Mucosa of descending colon (tissue), 3 donors: ENCODE measurements around the gene ZNF217. TPM values are rescaled to one million over a fixed set of nuclear protein-coding genes. Genes with fewer than 3 reads are reported as not detected.
"Not testable (repeated sequence)": the region's sequence is repeated elsewhere in the genome, so short reads cannot be mapped to it uniquely, and the experiment has no call there.

Experiments used
- ATAC-seq: fragments of 200-7000 bp; cut with Tn5 transposase; one replicate; pipeline ENCODE4 v1.9.1; 2020; ENCODE audit warnings: mild to moderate bottlenecking, moderate library complexity
- DNase-seq, 3 donors: peaks; one replicate each; pipeline ENCODE4 v3.0.0-alpha.2; 2020
- H3K36me3 ChIP-seq: fragments of 200-600 bp; one replicate; pipeline ENCODE4 v1.8.0; 2021; ENCODE audit warnings: low read depth, mild to moderate bottlenecking
- H3K4me1 ChIP-seq: fragments of 200-600 bp; one replicate; pipeline ENCODE4 v1.8.0; 2021; ENCODE audit warnings: low read depth, mild to moderate bottlenecking
- H3K4me3 ChIP-seq: fragments of 200-600 bp; one replicate; pipeline ENCODE4 v1.8.0; 2021; ENCODE audit warnings: mild to moderate bottlenecking
- H3K9me3 ChIP-seq: fragments of 200-600 bp; one replicate; pipeline ENCODE4 v1.8.0; 2021; ENCODE audit warnings: mild to moderate bottlenecking
- CTCF ChIP-seq: fragments of 200-600 bp; IDR thresholded peaks from one replicate; pipeline ENCODE4 v1.8.0; 2022; ENCODE audit warnings: antibody characterized with exemption, mild to moderate bottlenecking
- intact Hi-C, 2 donors: fragments of 100-400 bp; cut with DNase I in 1 of 2; cut with micrococcal nuclease in 1 of 2; formaldehyde crosslinking; loops; one replicate each; pipeline versions ENCODE4 v1.11.0 to v1.11.1; 2022; cut with DNase I, micrococcal nuclease
- total RNA-seq, 3 donors: library from RNA; stranded (reverse); fragmentation: NEBNext Ultra II Directional in 2 of 3; extraction: Animal tissue kit (Norgen Biotek cat#: 25700) in 2 of 3; gene quantifications; one replicate each; pipeline versions ENCODE4 v1.2.1 to v1.2.4, GENCODE V29; 2021 to 2023
- donor health status: DM: no; HTN: no; CAD: no; lungs with moderate emphysema.
- donor health status: DM: no; HTN: no; CAD: no.
- donor health status: DM: no; HTN: yes; CAD: no.

The ZNF217 gene
- total RNA-seq, 3 donors from 2014 or later = 38.9 to 79.8 (median 78.2) TPM

- no peak for TF ChIP-seq CTCF
- ATAC-seq (no peak), DNase-seq (peak; percentile 45 to 71 (median 69))
- Histone ChIP-seq H3K4me3 (peak overlapping the region; percentile 84), H3K9me3 (no peaks in the 10 kb centered on the region), H3K4me1 (peaks cover 11% of the 10 kb centered on the region), H3K36me3 (no peaks in the 10 kb centered on the region)
- intact Hi-C loops = no loop called here
Measured at GRCh38 chr20:53592992-53593465, 610 bp downstream of the ZNF217 start.

- Histone ChIP-seq H3K4me1 (peaks cover 13% of the 10 kb centered on the region), H3K4me3 (peak overlapping the region; percentile 84)
- H3K36me3 ChIP-seq, H3K9me3 ChIP-seq, intact Hi-C loops, ATAC-seq: not testable (repeated sequence)
- peak; percentile 57 to 83 (median 78) for DNase-seq
Measured at GRCh38 chr20:53592454-53592991, 1.1 kb downstream of the ZNF217 start.

- intact Hi-C loops, ATAC-seq: not testable (repeated sequence)
- peak in 2 of 3 donors; percentile 12 to 24 for DNase-seq
Measured at GRCh38 chr20:53591941-53592441, 1.6 kb downstream of the ZNF217 start.

GRCh38 chr20:53591206-53591741 lies 2.4 kb downstream of the ZNF217 start:
- H3K9me3 ChIP-seq, H3K4me3 ChIP-seq, ATAC-seq, intact Hi-C loops, H3K36me3 ChIP-seq: not testable (repeated sequence)
- peak in 1 of 3 donors; percentile 3 for DNase-seq
- peaks cover 17% of the 10 kb centered on the region for H3K4me1 ChIP-seq

More at GRCh38 chr20:53591941-53592441, 1.6 kb downstream of the ZNF217 start:
- not testable (repeated sequence) for H3K9me3 ChIP-seq, H3K36me3 ChIP-seq
- Histone ChIP-seq H3K4me3 (peak overlapping the region; percentile 84), H3K4me1 (peaks cover 15% of the 10 kb centered on the region)

- intact Hi-C loops, ATAC-seq, H3K4me3 ChIP-seq, H3K36me3 ChIP-seq, H3K9me3 ChIP-seq: not testable (repeated sequence)
- peaks cover 24% of the 10 kb centered on the region for H3K4me1 ChIP-seq
- peak in 1 of 3 donors; percentile 4 for DNase-seq
Measured at GRCh38 chr20:53590608-53591007, 3.0 kb downstream of the ZNF217 start.

GRCh38 chr20:53590122-53590521 lies 3.5 kb downstream of the ZNF217 start:
- DNase-seq, H3K36me3 ChIP-seq, H3K9me3 ChIP-seq, intact Hi-C loops, ATAC-seq, H3K4me3 ChIP-seq: not testable (repeated sequence)
- H3K4me1 ChIP-seq = peaks cover 28% of the 10 kb centered on the region

- H3K36me3 ChIP-seq, intact Hi-C loops, ATAC-seq, H3K4me3 ChIP-seq, H3K9me3 ChIP-seq: not testable (repeated sequence)
- peak in 2 of 3 donors; percentile 38 to 54 for DNase-seq
- peaks cover 35% of the 10 kb centered on the region for H3K4me1 ChIP-seq
Measured at GRCh38 chr20:53589321-53590065, 4.1 kb downstream of the ZNF217 start.

- intact Hi-C loops, ATAC-seq: not testable (repeated sequence)
- peaks cover 56% of the 10 kb centered on the region for H3K4me1 ChIP-seq
Measured at GRCh38 chr20:53587157-53587703, 6.4 kb downstream of the ZNF217 start.

GRCh38 chr20:53586640-53587039 lies 7.0 kb downstream of the ZNF217 start:
- no peak overlapping the region for H3K4me3 ChIP-seq
- intact Hi-C loops = no loop called here

More at GRCh38 chr20:53587157-53587703, 6.4 kb downstream of the ZNF217 start:
- not testable (repeated sequence) for DNase-seq, H3K4me3 ChIP-seq, H3K9me3 ChIP-seq, H3K36me3 ChIP-seq

GRCh38 chr20:53585910-53586309 lies 7.7 kb downstream of the ZNF217 start:
- H3K9me3 ChIP-seq, intact Hi-C loops, ATAC-seq, H3K4me3 ChIP-seq, DNase-seq, H3K36me3 ChIP-seq: not testable (repeated sequence)
- H3K4me1 ChIP-seq = peaks cover 67% of the 10 kb centered on the region

More at GRCh38 chr20:53586640-53587039, 7.0 kb downstream of the ZNF217 start:
- DNase-seq (no peak), ATAC-seq (peak; percentile 46)
- Histone ChIP-seq H3K36me3 (no peaks in the 10 kb centered on the region), H3K9me3 (no peaks in the 10 kb centered on the region), H3K4me1 (peaks cover 60% of the 10 kb centered on the region)
- no peak for TF ChIP-seq CTCF

GRCh38 chr20:53585004-53585569 lies 8.6 kb downstream of the ZNF217 start:
- peaks cover 74% of the 10 kb centered on the region for H3K4me1 ChIP-seq
- not testable (repeated sequence) for DNase-seq

More at GRCh38 chr20:53585004-53585569, 8.6 kb downstream of the ZNF217 start:
- intact Hi-C loops, H3K4me3 ChIP-seq, H3K36me3 ChIP-seq, H3K9me3 ChIP-seq, ATAC-seq: not testable (repeated sequence)
